Activated T-helper 2 cell treated with anti-CD3 and anti-CD28 coated beads, Interferon-gamma antibody, Interleukin-2, Interleukin-4, amounts not matched to agents 10 μg/mL and 5 μg/mL and 100 μg/mL, durations not matched to agents 14 hours and 24 hours and 36 hours (primary cell): ENCODE measurements around the gene CTIF. TPM values are rescaled to one million over a fixed set of nuclear protein-coding genes. Genes with fewer than 3 reads are reported as not detected.

ENCODE experiments used
- DNase-seq: peaks from one replicate; pipeline ENCODE4 v3.0.0; 2021; ENCODE audit warnings: low spot score
- H3K27ac Mint-ChIP-seq: one replicate; pipeline ENCODE4 v1.8.0; 2021; ENCODE audit warnings: mixed read lengths
- H3K27me3 Mint-ChIP-seq: one replicate; pipeline ENCODE4 v1.8.0; 2021; ENCODE audit warnings: low read depth, mixed read lengths
- H3K36me3 Mint-ChIP-seq: one replicate; pipeline ENCODE4 v1.8.0; 2021; ENCODE audit warnings: low read depth, mixed read lengths
- H3K4me1 Mint-ChIP-seq: one replicate; pipeline ENCODE4 v1.8.0; 2021; ENCODE audit warnings: low read depth, mixed read lengths
- H3K4me3 Mint-ChIP-seq: one replicate; pipeline ENCODE4 v1.8.0; 2021; ENCODE audit warnings: low read depth, mild to moderate bottlenecking, moderate library complexity, mixed read lengths
- H3K9me3 Mint-ChIP-seq: one replicate; pipeline ENCODE4 v1.8.0; 2021; ENCODE audit warnings: mixed read lengths
- intact Hi-C: fragments of 100-400 bp; cut with micrococcal nuclease; formaldehyde crosslinking; loops from one replicate; pipeline ENCODE4 v1.15.1; 2023
- total RNA-seq: library from RNA; stranded (reverse); gene quantifications from 2 replicates; pipeline ENCODE4 v1.2.3, GENCODE V29; 2022

The CTIF gene
- total RNA-seq, 1 donor from 2014 or later: 7.0 TPM

- Mint-ChIP-seq H3K27me3 (no peaks in the 10 kb centered on the region), H3K9me3 (peaks cover 5% of the 10 kb centered on the region), H3K4me3 (no peak overlapping the region), H3K4me1 (peaks cover 31% of the 10 kb centered on the region), H3K36me3 (peaks cover 18% of the 10 kb centered on the region), H3K27ac (peak overlapping the region; percentile 71)
- no peak for DNase-seq
- intact Hi-C loops: loop anchor here (1.0 kb wide), 1 partner anchor 48 kb away; no protein-coding TSS in a partner anchor
These were observed 281.8 kb downstream of the CTIF start for GRCh38 chr18:48820483-48821250.

GRCh38 chr18:48821251-48821590 lies 282.4 kb downstream of the CTIF start:
- Mint-ChIP-seq H3K36me3 (peaks cover 18% of the 10 kb centered on the region), H3K4me3 (no peak overlapping the region), H3K4me1 (peaks cover 25% of the 10 kb centered on the region), H3K27me3 (no peaks in the 10 kb centered on the region), H3K27ac (peak overlapping the region; percentile 71), H3K9me3 (peaks cover 5% of the 10 kb centered on the region)
- no peak for DNase-seq
- intact Hi-C loops: loop anchor here (1.0 kb wide), 1 partner anchor 47 kb away; no protein-coding TSS in a partner anchor

GRCh38 chr18:48821845-48822244 lies 283.0 kb downstream of the CTIF start:
- intact Hi-C loops: loop anchor here (1.0 kb wide), 1 partner anchor 46 kb away; no protein-coding TSS in a partner anchor
- Mint-ChIP-seq H3K27me3 (no peaks in the 10 kb centered on the region), H3K4me1 (peaks cover 19% of the 10 kb centered on the region), H3K4me3 (no peak overlapping the region), H3K27ac (no peak overlapping the region), H3K36me3 (peaks cover 18% of the 10 kb centered on the region), H3K9me3 (peaks cover 5% of the 10 kb centered on the region)
- no peak for DNase-seq

GRCh38 chr18:48824231-48824970 lies 285.6 kb downstream of the CTIF start:
- peaks cover 19% of the 10 kb centered on the region for H3K4me1 Mint-ChIP-seq
- no peak overlapping the region for H3K27ac Mint-ChIP-seq
- H3K9me3 Mint-ChIP-seq: peaks cover 5% of the 10 kb centered on the region
- peaks cover 18% of the 10 kb centered on the region for H3K36me3 Mint-ChIP-seq
- H3K27me3 Mint-ChIP-seq: no peaks in the 10 kb centered on the region
- DNase-seq: no peak
- H3K4me3 Mint-ChIP-seq: no peak overlapping the region
- intact Hi-C loops: no loop called here

GRCh38 chr18:48825101-48825745 lies 286.4 kb downstream of the CTIF start:
- intact Hi-C loops: no loop called here
- H3K9me3 Mint-ChIP-seq: peaks cover 5% of the 10 kb centered on the region

GRCh38 chr18:48826271-48826670 lies 287.4 kb downstream of the CTIF start:
- H3K36me3 Mint-ChIP-seq: peaks cover 18% of the 10 kb centered on the region

More at GRCh38 chr18:48825101-48825745, 286.4 kb downstream of the CTIF start:
- Mint-ChIP-seq H3K4me3 (no peak overlapping the region), H3K4me1 (peaks cover 23% of the 10 kb centered on the region), H3K36me3 (peaks cover 18% of the 10 kb centered on the region), H3K27me3 (no peaks in the 10 kb centered on the region), H3K27ac (no peak overlapping the region)
- DNase-seq: no peak

GRCh38 chr18:48826806-48827205 lies 288.0 kb downstream of the CTIF start:
- Mint-ChIP-seq H3K4me3 (no peak overlapping the region), H3K27me3 (no peaks in the 10 kb centered on the region), H3K36me3 (peaks cover 18% of the 10 kb centered on the region), H3K4me1 (peaks cover 20% of the 10 kb centered on the region), H3K27ac (no peak overlapping the region), H3K9me3 (peaks cover 5% of the 10 kb centered on the region)
- DNase-seq: no peak
- intact Hi-C loops: no loop called here

More at GRCh38 chr18:48826271-48826670, 287.4 kb downstream of the CTIF start:
- intact Hi-C loops: no loop called here
- peaks cover 20% of the 10 kb centered on the region for H3K4me1 Mint-ChIP-seq
- no peak overlapping the region for H3K27ac Mint-ChIP-seq
- no peak overlapping the region for H3K4me3 Mint-ChIP-seq
- H3K27me3 Mint-ChIP-seq: no peaks in the 10 kb centered on the region
- no peak for DNase-seq
- H3K9me3 Mint-ChIP-seq: peaks cover 5% of the 10 kb centered on the region

GRCh38 chr18:48827291-48828193 lies 288.7 kb downstream of the CTIF start:
- H3K27me3 Mint-ChIP-seq: no peaks in the 10 kb centered on the region
- DNase-seq: no peak
- H3K9me3 Mint-ChIP-seq: peaks cover 5% of the 10 kb centered on the region
- no peak overlapping the region for H3K27ac Mint-ChIP-seq
- intact Hi-C loops: no loop called here
- no peak overlapping the region for H3K4me3 Mint-ChIP-seq
- peaks cover 22% of the 10 kb centered on the region for H3K4me1 Mint-ChIP-seq
- H3K36me3 Mint-ChIP-seq: peaks cover 18% of the 10 kb centered on the region

GRCh38 chr18:48828194-48828545 lies 289.3 kb downstream of the CTIF start:
- H3K36me3 Mint-ChIP-seq: peaks cover 20% of the 10 kb centered on the region
- no peak overlapping the region for H3K4me3 Mint-ChIP-seq
- intact Hi-C loops: no loop called here
- no peaks in the 10 kb centered on the region for H3K27me3 Mint-ChIP-seq
- peaks cover 5% of the 10 kb centered on the region for H3K9me3 Mint-ChIP-seq
- DNase-seq: no peak
- H3K4me1 Mint-ChIP-seq: peaks cover 29% of the 10 kb centered on the region
- H3K27ac Mint-ChIP-seq: no peak overlapping the region

- Mint-ChIP-seq H3K9me3 (peaks cover 2% of the 10 kb centered on the region), H3K4me1 (peaks cover 34% of the 10 kb centered on the region), H3K36me3 (peaks cover 16% of the 10 kb centered on the region), H3K4me3 (no peak overlapping the region), H3K27me3 (no peaks in the 10 kb centered on the region), H3K27ac (no peak overlapping the region)
- no peak for DNase-seq
- intact Hi-C loops: no loop called here
These were observed 290.0 kb downstream of the CTIF start for GRCh38 chr18:48828691-48829442.

- H3K27me3 Mint-ChIP-seq: no peaks in the 10 kb centered on the region
- peaks cover 9% of the 10 kb centered on the region for H3K36me3 Mint-ChIP-seq
- peaks cover 42% of the 10 kb centered on the region for H3K4me1 Mint-ChIP-seq
- DNase-seq: no peak
- no peaks in the 10 kb centered on the region for H3K9me3 Mint-ChIP-seq
- peak overlapping the region; percentile 30 for H3K27ac Mint-ChIP-seq
- intact Hi-C loops: loop anchor here (10.0 kb wide), 1 partner anchor 115 kb away; no protein-coding TSS in a partner anchor
- no peak overlapping the region for H3K4me3 Mint-ChIP-seq
These were observed 290.8 kb downstream of the CTIF start for GRCh38 chr18:48829443-48830149.
